ENCODE measurements around the gene GRIN1.

Gene GRIN1

DNA sequence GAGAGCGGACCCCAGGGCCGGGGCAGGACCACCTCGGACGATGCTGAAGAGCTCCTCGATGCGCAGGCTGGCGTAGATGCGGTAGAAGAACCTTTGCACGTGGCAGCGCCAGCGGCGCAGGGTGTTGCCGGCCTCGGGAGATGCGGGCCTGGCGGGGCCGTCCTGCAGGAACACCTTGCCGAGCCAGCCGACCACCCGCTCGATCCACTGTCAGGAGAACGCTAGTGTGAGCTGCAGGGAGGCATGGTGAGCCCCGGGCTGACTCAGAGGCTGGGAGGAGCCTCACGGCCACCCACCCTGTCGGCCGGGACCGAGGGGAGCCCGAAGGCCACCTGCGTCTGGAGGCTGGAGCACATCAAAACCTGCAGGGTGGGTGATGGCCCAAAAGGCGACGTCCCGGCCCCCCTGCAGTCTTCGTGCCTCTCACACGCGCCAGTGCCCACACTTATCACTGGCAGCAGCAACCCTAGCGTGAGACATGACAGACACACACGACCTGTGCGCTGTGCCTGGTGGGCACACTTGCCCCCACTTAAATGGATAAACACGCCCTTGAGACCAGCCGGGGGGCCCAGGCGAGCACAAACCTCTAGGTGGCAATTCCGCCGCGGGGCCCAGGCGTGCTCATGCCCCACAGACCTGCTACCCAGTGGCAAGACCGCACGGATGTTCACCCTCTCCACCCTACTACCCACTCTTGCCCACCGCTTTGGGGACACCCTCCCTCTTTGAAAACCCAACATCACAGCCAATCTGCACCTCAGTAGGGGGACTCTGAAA is 46.1 kb downstream of the GRIN1 start:
- DNase-seq (ENCODE audit: insufficient read length, low spot score) (no peak), FAIRE-seq (no peak)
- TF ChIP-seq POLR2A (IDR thresholded peaks at IDR 0.05; ENCODE audit: low read depth, low read length) (no peak), POU2F2 (IDR thresholded peaks at IDR 0.05; ENCODE audit: low read depth, low read length) (no peak), TAF1 (IDR thresholded peaks at IDR 0.05; ENCODE audit: low read depth, low read length) (no peak), PAX5 (IDR thresholded peaks at IDR 0.05; ENCODE audit: insufficient read depth, low read length, severe bottlenecking) (no peak), POLR2AphosphoS5 (IDR thresholded peaks at IDR 0.05; ENCODE audit: low read depth, low read length) (no peak), SPI1 (IDR thresholded peaks at IDR 0.05; ENCODE audit: low read depth, low read length) (no peak)

DNA sequence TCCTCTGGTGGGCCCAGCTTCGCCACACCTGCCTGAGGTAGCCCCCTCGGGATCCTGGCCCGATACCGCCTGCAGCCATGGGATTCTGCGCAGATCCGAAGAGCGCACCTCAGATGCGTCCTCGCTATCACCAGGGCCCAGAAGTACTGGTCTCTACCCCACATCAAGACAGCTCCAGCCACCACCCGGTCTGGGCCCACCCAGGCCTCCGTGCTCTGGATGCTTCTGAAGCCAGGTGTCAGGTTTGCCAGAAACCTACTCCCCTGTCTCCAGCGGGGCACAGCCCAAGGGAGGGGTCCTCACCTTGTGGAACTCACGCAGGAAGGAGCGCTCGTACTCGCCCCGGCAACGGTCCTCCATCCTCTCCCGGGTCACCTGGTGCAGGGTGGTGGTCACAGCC is 47.0 kb downstream of the GRIN1 start:
- no peak for TF ChIP-seq SPI1 (IDR thresholded peaks at IDR 0.05; ENCODE audit: low read depth, low read length)
- TF ChIP-seq PAX5 (IDR thresholded peaks at IDR 0.05; ENCODE audit: insufficient read depth, low read length, severe bottlenecking): no peak
- no peak for TF ChIP-seq POU2F2 (IDR thresholded peaks at IDR 0.05; ENCODE audit: low read depth, low read length)
- TF ChIP-seq POLR2AphosphoS5 (IDR thresholded peaks at IDR 0.05; ENCODE audit: low read depth, low read length): no peak
- no peak for TF ChIP-seq POLR2A (IDR thresholded peaks at IDR 0.05; ENCODE audit: low read depth, low read length)
- TF ChIP-seq TAF1 (IDR thresholded peaks at IDR 0.05; ENCODE audit: low read depth, low read length): no peak
- DNase-seq (ENCODE audit: insufficient read length, low spot score) (no peak), FAIRE-seq (no peak)

DNA sequence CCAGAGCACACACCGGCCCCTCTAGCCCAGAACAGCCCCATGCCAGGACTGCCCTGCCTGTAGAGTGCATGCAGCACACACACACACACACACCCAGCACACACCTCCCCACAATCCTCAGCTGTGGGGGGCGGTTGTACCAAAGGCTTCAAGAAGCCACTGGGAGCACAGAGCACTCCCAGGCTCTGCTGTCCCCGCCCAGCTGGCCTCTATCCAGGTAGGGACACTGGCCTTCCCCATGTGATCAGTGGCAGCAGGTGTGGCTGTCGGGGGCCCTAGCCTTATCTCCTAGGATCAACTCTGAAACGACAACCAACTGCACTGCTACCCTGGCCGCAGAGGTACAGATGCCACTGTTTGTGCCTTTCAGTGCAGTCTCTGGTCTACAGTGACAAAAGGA is 47.4 kb downstream of the GRIN1 start:
- DNase-seq (ENCODE audit: insufficient read length, low spot score) (no peak), FAIRE-seq (no peak)
- TF ChIP-seq SPI1 (IDR thresholded peaks at IDR 0.05; ENCODE audit: low read depth, low read length): no peak
- no peak for TF ChIP-seq POLR2A (IDR thresholded peaks at IDR 0.05; ENCODE audit: low read depth, low read length)
- TF ChIP-seq TAF1 (IDR thresholded peaks at IDR 0.05; ENCODE audit: low read depth, low read length): no peak
- TF ChIP-seq POU2F2 (IDR thresholded peaks at IDR 0.05; ENCODE audit: low read depth, low read length): no peak
- no peak for TF ChIP-seq PAX5 (IDR thresholded peaks at IDR 0.05; ENCODE audit: insufficient read depth, low read length, severe bottlenecking)
- no peak for TF ChIP-seq POLR2AphosphoS5 (IDR thresholded peaks at IDR 0.05; ENCODE audit: low read depth, low read length)

DNA sequence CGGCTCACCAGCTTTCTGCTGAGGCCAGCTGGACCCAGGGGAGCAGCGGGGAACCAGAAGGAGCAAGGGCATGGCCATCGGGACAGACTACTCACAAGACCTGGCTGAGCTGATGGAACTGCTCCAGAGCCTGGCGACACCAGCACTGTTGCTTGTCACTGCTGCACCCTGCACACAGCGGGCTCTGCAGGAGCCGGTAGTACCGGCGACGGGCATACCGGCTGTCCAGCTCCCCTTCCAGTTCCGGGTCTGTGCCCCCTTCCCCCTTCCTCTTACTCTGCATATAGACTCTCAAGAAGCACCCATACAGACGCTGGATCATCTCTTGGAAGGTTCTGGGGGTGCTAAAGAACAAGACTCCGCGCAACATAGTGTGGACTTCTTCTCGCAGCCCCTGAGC is 48.4 kb downstream of the GRIN1 start:
- no peak for FAIRE-seq
- no peak for TF ChIP-seq PAX5 (IDR thresholded peaks at IDR 0.05; ENCODE audit: insufficient read depth, low read length, severe bottlenecking)
- no peak for DNase-seq (ENCODE audit: insufficient read length, low spot score)

DNA sequence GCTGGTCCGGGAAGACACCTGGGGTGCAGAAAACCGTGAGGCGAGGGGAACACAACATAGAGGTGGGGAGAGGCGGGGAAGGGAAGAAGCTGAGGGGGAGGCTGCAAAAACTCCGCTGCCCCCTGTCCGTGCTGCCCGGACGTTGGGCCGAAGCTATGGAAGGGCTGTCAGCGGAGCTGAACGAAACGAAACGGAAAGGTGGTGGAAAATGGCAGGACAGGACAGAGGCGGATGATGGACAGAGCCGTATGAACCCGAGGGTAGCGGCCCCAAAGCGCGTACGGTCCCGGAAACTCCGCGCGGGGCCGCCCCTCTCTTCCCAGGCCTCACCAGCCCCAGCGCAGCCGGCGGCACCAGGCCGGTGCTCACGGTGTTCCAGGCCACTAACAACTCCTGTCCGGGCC is 49.1 kb downstream of the GRIN1 start:
- DNase-seq (ENCODE audit: insufficient read length, low spot score): no peak
- no peak for FAIRE-seq
- TF ChIP-seq POLR2AphosphoS5 (IDR thresholded peaks at IDR 0.05; ENCODE audit: low read depth, low read length) (no peak), SPI1 (IDR thresholded peaks at IDR 0.05; ENCODE audit: low read depth, low read length) (no peak), TAF1 (IDR thresholded peaks at IDR 0.05; ENCODE audit: low read depth, low read length) (no peak), PAX5 (IDR thresholded peaks at IDR 0.05; ENCODE audit: insufficient read depth, low read length, severe bottlenecking) (no peak), POU2F2 (IDR thresholded peaks at IDR 0.05; ENCODE audit: low read depth, low read length) (no peak), POLR2A (IDR thresholded peaks at IDR 0.05; ENCODE audit: low read depth, low read length) (no peak)

DNA sequence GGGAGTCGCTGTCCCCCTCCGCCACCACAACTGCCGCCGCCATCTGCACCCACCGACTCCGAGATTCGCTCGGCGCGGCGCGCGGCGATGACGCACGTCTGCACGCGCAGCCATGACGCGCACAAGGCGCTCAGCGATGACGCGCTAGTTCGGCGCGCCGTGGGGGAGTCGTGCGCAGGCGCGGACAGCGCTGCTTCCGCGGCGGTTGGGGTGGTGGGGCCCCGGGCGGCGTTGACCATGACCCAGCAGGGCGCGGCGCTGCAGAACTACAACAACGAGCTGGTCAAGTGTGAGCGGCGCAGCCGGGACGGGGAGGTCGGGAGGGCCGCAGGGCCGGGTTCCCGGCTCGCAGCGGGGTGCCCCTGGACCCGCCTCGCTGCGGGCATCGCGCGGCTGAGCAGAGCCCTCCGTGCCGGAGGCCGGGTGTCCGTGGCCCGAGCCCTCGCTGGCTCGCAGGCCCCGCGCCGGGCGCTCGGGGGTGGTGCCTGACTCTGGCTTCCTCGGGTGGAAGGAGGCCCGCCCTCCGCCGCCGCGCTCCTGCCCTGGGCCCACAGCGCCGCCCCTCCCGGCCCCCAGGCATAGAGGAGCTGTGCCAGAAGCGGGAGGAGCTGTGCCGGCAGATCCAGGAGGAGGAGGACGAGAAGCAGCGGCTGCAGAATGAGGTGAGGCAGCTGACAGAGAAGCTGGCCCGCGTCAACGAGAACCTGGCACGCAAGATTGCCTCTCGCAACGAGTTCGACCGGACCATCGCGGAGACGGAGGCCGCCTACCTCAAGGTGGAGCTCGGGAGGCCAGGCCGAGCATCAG is 49.7 kb downstream of the GRIN1 start, which contains the start of the genes ANAPC2 and SSNA1:
Gene ANAPC2 (minus strand): TSS at position 71 of the 807 bp plus-strand sequence. CDS start 28 bp downstream, at position 43.
Gene SSNA1 (plus strand): TSS at position 187 of the 807 bp plus-strand sequence. CDS start 51 bp downstream, at position 238.
- TF ChIP-seq POLR2AphosphoS5 (IDR thresholded peaks at IDR 0.05; ENCODE audit: low read depth, low read length): peak; percentile 84
- TF ChIP-seq TAF1 (IDR thresholded peaks at IDR 0.05; ENCODE audit: low read depth, low read length): peak; percentile 79
- TF ChIP-seq POU2F2 (IDR thresholded peaks at IDR 0.05; ENCODE audit: low read depth, low read length): no peak; the same call in 1 of the 2 replicates
- peak; percentile 46 for TF ChIP-seq PAX5 (IDR thresholded peaks at IDR 0.05; ENCODE audit: insufficient read depth, low read length, severe bottlenecking)
- peak; percentile 79 for TF ChIP-seq POLR2A (IDR thresholded peaks at IDR 0.05; ENCODE audit: low read depth, low read length)
- FAIRE-seq (peak; percentile 100), DNase-seq (ENCODE audit: insufficient read length, low spot score) (peak; percentile 97)

DNA sequence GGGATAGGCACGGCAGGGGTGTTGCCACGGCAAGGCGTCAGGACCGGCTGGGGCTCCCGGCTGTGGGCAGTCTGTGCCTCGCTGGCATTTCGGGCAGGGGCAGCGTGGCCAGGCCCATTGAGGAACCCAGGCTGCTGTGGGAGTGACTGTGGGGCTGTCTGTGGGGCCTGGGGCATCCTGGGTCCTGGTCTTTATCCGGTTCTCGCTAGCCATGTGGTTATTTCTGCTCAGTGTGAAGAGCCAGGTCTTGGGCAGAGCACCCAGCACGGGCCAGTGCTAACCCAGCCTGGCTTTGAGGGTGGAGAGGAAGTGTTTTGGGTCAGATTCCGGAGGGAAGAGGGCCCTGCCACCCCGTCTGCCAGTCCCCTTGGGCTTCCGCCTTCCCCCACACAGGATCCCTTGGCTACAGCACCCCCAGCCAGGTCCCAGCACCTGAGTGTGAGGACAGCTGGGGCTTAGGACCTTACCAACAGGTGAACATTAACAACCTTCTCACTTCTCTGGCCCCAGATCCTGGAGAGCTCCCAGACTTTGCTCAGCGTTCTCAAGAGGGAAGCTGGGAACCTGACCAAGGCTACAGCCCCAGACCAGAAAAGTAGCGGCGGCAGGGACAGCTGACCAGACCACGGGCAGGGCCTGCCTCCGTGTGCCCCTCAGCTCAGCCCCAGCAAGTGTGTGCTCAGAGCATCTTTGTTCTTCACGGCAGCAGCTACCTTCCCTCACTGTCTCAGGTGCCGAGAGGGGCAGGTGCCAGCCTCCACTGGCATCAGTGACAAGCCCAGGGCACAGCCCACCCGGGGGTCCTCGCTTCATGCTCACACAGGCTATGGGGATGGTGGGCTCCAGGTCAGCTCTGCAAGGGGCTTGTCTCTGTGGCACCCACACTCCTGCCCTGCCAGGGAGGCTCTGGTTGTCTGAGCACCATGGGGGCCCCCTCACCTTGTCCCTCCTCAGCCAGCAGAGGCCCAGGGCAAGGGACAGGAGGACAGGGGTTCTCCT is 50.6 kb downstream of the GRIN1 start:
- DNase-seq (ENCODE audit: insufficient read length, low spot score) (no peak), FAIRE-seq (no peak)
- TF ChIP-seq POU2F2 (IDR thresholded peaks at IDR 0.05; ENCODE audit: low read depth, low read length) (no peak), SPI1 (IDR thresholded peaks at IDR 0.05; ENCODE audit: low read depth, low read length) (no peak), POLR2A (IDR thresholded peaks at IDR 0.05; ENCODE audit: low read depth, low read length) (no peak)

DNA sequence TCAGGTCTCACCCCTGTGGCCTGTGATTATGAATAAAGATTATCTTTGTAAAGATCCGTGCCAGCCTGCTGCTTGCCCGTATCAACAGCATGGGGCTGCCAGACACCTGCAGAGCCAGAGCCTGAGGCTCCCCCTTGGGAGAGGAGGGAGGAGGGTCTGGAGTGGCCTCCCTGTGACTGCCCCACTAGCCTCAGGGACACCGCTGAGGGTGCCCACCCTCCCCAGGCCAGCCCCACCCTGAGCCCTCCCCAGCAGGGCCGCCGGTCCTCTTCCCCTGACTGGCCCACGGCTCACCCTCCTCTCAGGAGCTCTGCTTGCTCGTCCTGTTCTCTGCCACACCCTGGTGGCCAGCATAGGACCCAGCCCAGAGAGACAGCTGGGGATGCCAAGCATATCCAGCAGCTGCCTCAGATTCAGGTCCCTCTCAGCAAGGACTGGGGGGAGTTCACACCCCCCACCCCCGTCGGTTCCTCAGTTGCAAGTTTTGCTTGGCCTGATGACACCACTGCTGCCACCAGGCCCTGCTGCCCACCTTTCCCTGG is 51.4 kb downstream of the GRIN1 start:
- FAIRE-seq (no peak), DNase-seq (ENCODE audit: insufficient read length, low spot score) (no peak)
- TF ChIP-seq POLR2AphosphoS5 (IDR thresholded peaks at IDR 0.05; ENCODE audit: low read depth, low read length): no peak
- TF ChIP-seq SPI1 (IDR thresholded peaks at IDR 0.05; ENCODE audit: low read depth, low read length): no peak
- TF ChIP-seq POU2F2 (IDR thresholded peaks at IDR 0.05; ENCODE audit: low read depth, low read length): no peak
- TF ChIP-seq PAX5 (IDR thresholded peaks at IDR 0.05; ENCODE audit: insufficient read depth, low read length, severe bottlenecking): no peak
- no peak for TF ChIP-seq POLR2A (IDR thresholded peaks at IDR 0.05; ENCODE audit: low read depth, low read length)
- no peak for TF ChIP-seq TAF1 (IDR thresholded peaks at IDR 0.05; ENCODE audit: low read depth, low read length)
